EH (cell line): Measurements from ENCODE around the gene IBA57.
"Not testable (repeated sequence)": the region's sequence is repeated elsewhere in the genome, so short reads cannot be mapped to it uniquely, and the experiment has no call there.

Experiments used
- DNase-seq: peaks from one replicate; pipeline ENCODE4 v3.0.0-alpha.2; 2015; ENCODE audit warnings: low read depth

Gene IBA57

DNA sequence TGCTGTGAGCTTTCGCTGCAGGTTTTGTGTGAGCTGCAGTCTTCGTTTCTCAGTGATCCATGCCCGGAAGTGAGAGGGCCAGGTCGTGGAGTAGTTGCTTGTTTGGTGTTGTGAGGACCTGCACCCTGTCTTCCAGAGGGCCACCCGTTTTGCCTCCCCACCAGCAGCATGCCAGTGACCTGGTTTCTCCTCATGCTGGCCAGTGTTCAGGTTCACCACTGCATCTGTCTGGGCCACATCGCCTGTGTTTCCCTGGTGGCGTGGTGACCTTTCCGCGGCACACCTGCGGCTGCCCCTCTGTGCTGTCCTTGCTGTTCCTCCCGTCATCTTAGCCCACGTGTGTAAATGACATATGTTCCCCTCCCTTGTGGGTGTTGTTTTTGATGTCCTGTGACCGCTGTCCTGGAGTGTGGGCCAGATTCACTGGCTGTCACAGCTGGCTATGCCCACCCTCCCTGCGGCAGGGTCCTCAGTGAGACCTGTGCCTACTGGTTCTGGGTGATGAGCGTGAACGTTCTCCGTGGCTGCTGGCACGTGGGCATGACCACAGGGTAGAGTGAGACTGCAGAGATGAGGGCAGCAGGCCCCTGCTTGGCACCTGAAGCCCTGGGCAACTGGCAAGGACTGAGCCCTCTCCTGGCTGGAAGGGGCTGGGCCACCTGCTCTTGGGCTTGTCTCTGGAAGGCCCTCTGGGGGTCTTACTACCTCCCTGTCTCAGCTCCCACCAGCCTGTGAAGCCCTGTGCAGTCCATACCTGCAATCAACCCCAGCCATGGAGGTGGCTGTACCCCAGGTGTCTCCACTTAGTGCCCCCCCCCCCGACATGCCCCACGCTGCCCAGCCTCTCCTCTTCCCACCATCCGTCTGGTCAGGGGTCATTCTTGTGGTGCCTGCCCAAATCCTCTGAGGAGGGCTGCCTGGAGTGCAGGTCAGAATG, 7.3 kb downstream of the IBA57 start:
- DNase-seq, result no peak

DNA sequence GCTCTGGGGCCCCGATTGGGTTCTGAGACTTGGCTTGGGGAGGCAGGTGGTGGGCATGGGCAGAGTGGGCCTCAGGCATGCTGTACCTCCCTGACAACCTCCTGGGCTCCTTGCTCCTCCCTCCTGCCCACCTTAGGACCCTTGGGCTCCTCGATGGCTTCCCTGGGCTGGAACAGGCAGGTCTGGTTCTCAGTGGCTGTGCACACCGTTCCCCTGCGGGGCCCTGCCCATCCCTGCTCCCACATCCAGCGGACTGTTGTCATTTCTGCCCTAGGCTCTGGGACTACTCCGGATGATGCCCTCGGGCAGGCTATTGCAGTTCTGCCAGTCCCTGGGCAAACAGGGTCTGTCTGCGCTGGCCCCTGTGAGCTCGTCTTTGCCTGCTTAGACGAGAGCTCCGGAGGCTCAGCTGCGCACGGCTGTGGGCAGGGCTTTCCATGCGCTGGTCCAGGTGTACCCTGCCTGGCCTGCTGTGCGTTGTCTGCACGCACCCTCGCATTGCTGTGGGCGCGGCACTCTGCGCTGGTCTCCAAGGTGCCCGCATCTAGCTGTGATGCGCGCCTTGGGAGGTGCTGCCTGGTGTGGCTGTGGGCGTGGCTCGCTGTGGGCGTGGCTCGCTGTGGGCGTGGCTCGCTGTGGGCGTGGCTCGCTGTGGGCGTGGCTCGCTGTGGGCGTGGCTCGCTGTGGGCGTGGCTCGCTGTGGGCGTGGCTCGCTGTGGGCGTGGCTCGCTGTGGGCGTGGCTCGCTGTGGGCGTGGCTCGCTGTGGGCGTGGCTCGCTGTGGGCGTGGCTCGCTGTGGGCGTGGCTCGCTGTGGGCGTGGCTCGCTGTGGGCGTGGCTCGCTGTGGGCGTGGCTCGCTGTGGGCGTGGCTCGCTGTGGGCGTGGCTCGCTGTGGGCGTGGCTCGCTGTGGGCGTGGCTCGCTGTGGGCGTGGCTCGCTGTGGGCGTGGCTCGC, 8.2 kb downstream of the IBA57 start:
- not testable (repeated sequence) for DNase-seq

DNA sequence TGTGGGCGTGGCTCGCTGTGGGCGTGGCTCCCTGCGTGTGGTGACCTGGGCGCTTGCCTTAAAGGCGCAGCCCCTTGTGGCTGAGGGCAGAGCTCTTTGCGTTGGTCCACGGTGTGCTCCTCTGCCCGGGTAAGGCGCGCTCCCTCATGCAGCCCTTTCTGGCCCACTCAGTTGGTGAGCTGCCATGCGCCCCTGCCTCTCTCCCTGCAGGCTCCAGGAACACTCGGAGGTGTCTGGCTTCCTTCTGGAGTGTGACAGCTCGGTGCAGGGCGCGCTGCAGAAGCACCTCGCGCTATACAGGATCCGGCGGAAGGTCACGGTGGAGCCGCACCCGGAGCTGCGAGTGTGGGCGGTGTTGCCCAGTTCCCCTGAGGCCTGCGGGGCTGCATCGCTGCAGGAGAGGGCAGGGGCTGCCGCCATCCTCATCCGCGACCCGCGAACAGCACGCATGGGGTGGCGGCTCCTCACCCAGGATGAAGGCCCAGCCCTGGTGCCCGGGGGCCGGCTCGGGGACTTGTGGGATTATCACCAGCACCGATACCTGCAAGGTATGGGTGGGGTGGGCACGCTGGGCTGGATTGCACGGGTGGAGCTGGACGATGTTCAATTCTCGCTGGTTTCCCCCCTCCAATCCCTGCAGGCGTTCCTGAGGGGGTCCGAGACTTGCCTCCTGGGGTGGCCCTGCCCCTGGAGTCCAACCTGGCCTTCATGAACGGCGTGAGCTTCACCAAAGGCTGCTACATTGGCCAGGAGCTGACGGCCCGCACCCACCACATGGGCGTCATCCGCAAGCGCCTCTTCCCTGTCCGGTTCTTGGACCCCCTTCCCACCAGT, 9.1 kb downstream of the IBA57 start:
- peak; percentile 17 for DNase-seq

- DNase-seq, result no peak
These were observed 9.9 kb downstream of the IBA57 start for GRCh38 chr1:228175316-228176023.

DNA sequence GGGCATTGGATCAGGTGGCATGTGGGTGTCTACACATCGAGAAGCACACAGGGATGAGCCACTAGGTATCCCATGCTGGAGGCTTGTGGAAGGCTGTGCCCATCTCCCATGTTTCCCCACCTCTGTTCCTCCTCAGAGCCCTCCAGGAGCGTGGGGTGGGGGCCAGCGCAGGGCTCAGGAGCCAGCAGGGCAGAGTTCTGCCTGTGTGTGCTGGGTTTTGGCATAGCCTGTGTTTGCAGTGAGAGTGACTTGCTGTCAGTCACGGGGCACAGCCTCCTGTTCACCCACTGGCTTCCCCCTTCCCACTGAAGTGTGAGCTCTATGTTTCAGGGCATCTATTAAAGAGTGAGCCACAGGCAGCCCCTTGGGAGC, 10.4 kb downstream of the IBA57 start:
- no peak for DNase-seq

DNA sequence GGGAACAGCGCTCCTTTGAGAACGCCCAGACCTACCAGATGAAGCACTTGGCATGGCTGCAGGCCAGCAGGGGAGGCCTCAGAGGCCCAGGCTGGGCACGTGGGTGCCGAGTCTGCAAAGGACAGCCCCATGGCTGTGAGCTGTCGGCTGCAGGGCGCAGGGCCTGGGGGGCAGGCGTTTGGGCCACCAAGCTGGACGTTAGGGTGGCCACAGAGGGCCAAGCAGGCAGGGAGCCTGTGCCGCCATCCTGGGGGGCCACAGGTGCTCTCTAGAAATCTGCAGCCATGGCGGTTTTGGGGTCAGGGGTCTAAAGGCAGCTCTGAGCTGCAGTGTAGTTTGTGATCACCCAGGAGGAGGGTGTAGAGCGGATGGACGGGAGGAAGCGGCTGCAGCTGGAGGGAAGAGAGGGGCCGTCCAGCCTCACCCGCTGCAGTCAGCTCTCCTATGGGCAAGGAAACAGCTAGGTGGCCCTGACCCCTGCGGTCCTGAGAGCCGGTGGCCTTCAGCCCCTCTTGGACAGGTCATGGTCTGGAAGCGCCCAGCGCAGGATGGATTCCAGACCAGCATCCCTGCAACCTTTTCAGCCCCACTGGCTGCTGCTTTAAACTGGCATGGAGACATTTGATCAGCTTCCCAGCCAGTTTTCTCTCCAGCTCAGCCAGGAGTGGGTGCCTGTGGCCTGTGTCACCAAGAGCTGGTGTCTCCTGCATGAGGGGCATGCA, 11.0 kb downstream of the IBA57 start:
- no peak for DNase-seq

- DNase-seq, result no peak
These were observed 11.5 kb downstream of the IBA57 start for GRCh38 chr1:228177183-228177475.

- DNase-seq, result no peak
These were observed 12.4 kb downstream of the IBA57 start for GRCh38 chr1:228177721-228178710.

- peak; percentile 12 for DNase-seq
These were observed 13.4 kb downstream of the IBA57 start for GRCh38 chr1:228178737-228179684.

- no peak for DNase-seq
These were observed 14.8 kb downstream of the IBA57 start for GRCh38 chr1:228180271-228180958.

GRCh38 chr1:228180959-228181644, 15.5 kb downstream of the IBA57 start:
- no peak for DNase-seq

DNA sequence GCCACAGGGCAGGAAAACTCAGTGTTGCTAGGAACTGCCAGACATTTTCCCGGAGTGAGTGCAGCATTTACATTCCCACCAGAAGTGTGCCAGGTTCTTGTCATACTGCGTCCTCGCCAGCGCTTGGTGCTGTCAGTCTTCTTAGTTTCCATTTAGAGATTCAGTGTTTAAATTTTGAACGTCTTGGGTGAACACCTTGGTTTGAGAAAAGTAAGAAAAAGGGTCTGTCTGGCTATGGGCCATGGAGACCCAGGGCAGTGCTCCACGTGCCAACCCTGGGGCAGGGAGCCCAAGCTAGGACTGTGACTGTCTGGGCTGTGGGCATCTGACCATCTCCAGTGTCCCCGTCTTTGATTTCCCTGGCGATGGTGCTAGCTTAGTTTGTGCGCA, 16.0 kb downstream of the IBA57 start:
- DNase-seq, result no peak

- DNase-seq, result no peak
These were observed 16.9 kb downstream of the IBA57 start for GRCh38 chr1:228182296-228183030.

GRCh38 chr1:228184152-228184551, 18.5 kb downstream of the IBA57 start:
- no peak for DNase-seq

DNA sequence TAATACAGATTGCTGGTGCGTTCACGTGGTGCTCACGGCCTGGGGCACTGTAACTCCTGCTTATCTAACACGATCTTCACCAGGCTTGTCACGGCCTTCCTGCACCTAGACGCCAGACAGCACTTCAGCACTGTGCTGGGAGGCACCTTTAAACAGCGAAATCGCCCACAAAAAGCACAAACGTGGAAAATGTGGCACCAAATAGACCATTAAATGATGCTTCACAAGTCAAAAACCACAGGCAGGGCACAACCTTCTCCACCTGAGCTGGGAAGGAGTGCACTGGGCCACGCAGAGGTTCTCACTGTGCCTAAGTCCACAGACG, 20.0 kb downstream of the IBA57 start:
- no peak for DNase-seq

DNA sequence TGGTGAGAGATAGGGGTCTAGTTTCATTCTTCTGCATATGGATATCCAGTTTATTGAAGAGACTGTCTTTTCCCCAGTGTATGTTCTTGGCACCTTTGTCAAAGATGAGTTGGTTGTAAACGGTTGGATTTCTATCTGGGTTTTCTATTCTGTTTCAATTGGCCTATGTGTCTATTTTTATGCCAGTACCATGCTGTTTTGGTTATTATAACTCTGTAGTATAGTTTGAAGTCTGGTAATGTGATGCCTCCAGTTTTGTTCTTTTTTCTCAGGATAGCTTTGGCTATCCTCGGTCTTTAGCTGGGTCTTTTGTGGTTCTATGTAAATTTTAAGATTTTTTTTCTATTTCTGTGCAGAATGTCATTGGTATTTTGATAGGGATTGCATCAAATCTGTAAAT, 22.6 kb downstream of the IBA57 start:
- DNase-seq, result not testable (repeated sequence)

- no peak for DNase-seq
These were observed 24.6 kb downstream of the IBA57 start for GRCh38 chr1:228190182-228190581.
